NCI-H82 (cell line): Measurements from ENCODE around the gene LRRK1.

Experiments used
- DNase-seq: peaks from one replicate; lab custom pipeline; 2025; lab: John Stamatoyannopoulos, UW

LRRK1 gene

GRCh38 chr15:101114166-101114565 is 195.0 kb downstream of the LRRK1 start:
- DNase-seq: no peak

- DNase-seq: no peak
Observed at GRCh38 chr15:101114610-101115009, 195.5 kb downstream of the LRRK1 start.

- no peak for DNase-seq
Observed at GRCh38 chr15:101115393-101115785, 196.2 kb downstream of the LRRK1 start.

GRCh38 chr15:101115786-101116680 is 196.9 kb downstream of the LRRK1 start:
- no peak for DNase-seq

- no peak for DNase-seq
Observed at GRCh38 chr15:101116681-101116976, 197.5 kb downstream of the LRRK1 start.

- DNase-seq: no peak
Observed at GRCh38 chr15:101118116-101118515, 199.0 kb downstream of the LRRK1 start.

- no peak for DNase-seq
Observed at GRCh38 chr15:101118615-101119014, 199.5 kb downstream of the LRRK1 start.

GRCh38 chr15:101119181-101119580 is 200.0 kb downstream of the LRRK1 start:
- no peak for DNase-seq
